CD8-positive, alpha-beta memory T cell (primary cell): Measurements from ENCODE around the gene TNS1. TPM values are rescaled to one million over a fixed set of nuclear protein-coding genes. Genes with fewer than 3 reads are reported as not detected.

Source experiments
- CTCF ChIA-PET: fragments of 350-600 bp; sonication (Branson Sonifier 250); formaldehyde crosslinking; loops from one replicate; lab custom pipeline; 2021; ENCODE audit warnings: antibody characterized with exemption; lab: Charles Lee
- POLR2A ChIA-PET: fragments of 350-600 bp; sonication (Branson Sonifier 250); formaldehyde crosslinking; loops from one replicate; lab custom pipeline; 2021; ENCODE audit warnings: antibody characterized with exemption; lab: Charles Lee
- DNase-seq, 5 donors: peaks; one replicate each; pipeline versions ENCODE4 v3.0.0 to v3.0.0-alpha.2; 2020 to 2022; ENCODE audit warnings: mixed read lengths in 1 of 5
- H3K27ac ChIP-seq: one replicate; pipeline ENCODE4 v1.7.0; 2013; ENCODE audit warnings: low read depth, mild to moderate bottlenecking, low read length, moderate library complexity
- H3K27me3 ChIP-seq: 2 replicates; pipeline ENCODE4 v1.7.0; 2013; ENCODE audit warnings: low read length, mild to moderate bottlenecking; ENCODE audit not compliant: insufficient read depth, poor library complexity, severe bottlenecking
- H3K36me3 ChIP-seq: 2 replicates; pipeline ENCODE4 v1.7.0; 2013; ENCODE audit warnings: mild to moderate bottlenecking, low read length, moderate library complexity; ENCODE audit not compliant: insufficient read depth
- H3K4me1 ChIP-seq: 2 replicates; pipeline ENCODE4 v1.7.0; 2013; ENCODE audit warnings: mild to moderate bottlenecking, low read length, moderate library complexity; ENCODE audit not compliant: insufficient read depth
- H3K4me3 ChIP-seq: 2 replicates; pipeline ENCODE4 v1.7.0; 2013; ENCODE audit warnings: mild to moderate bottlenecking, low read length
- H3K9me3 ChIP-seq: 2 replicates; pipeline ENCODE4 v1.7.0; 2013; ENCODE audit warnings: mild to moderate bottlenecking, low read length
- H3K27ac Mint-ChIP-seq, 8 donors: one replicate each; pipeline ENCODE4 v1.8.0; 2020 to 2021; ENCODE audit warnings: mixed read lengths in 8 of 8, mild to moderate bottlenecking in 6 of 8, inconsistent platforms in 3 of 8, moderate library complexity in 3 of 8
- H3K27me3 Mint-ChIP-seq, 2 donors: one replicate each; pipeline ENCODE4 v1.8.0; 2020 to 2021; ENCODE audit warnings: mixed read lengths in 2 of 2, mild to moderate bottlenecking in 1 of 2, moderate library complexity in 1 of 2
- H3K36me3 Mint-ChIP-seq, 3 donors: one replicate each; pipeline ENCODE4 v1.8.0; 2020 to 2021; ENCODE audit warnings: mixed read lengths in 3 of 3, inconsistent platforms in 1 of 3, mild to moderate bottlenecking in 1 of 3
- H3K4me1 Mint-ChIP-seq, 3 donors: one replicate each; pipeline ENCODE4 v1.8.0; 2020 to 2021; ENCODE audit warnings: mixed read lengths in 3 of 3, inconsistent platforms in 1 of 3, mild to moderate bottlenecking in 1 of 3
- H3K4me3 Mint-ChIP-seq, 7 donors: one replicate each; pipeline ENCODE4 v1.8.0; 2020 to 2021; ENCODE audit warnings: mixed read lengths in 7 of 7, mild to moderate bottlenecking in 6 of 7, moderate library complexity in 4 of 7, inconsistent platforms in 2 of 7
- H3K9me3 Mint-ChIP-seq, 5 donors: one replicate each; pipeline ENCODE4 v1.8.0; 2020 to 2022; ENCODE audit warnings: mixed read lengths in 5 of 5, mild to moderate bottlenecking in 3 of 5, moderate library complexity in 2 of 5, inconsistent platforms in 1 of 5
- polyA plus RNA-seq: library from polyadenylated mRNA; unstranded; fragments of 300-500 nt; fragmentation: Illumina TruSeq; gene quantifications from one replicate; pipeline ENCODE4 v1.2.3, GENCODE V29; 2021
- total RNA-seq, 2 experiments: library from RNA; stranded (reverse); gene quantifications; one replicate each; pipeline ENCODE4 v1.2.3, GENCODE V29; 2021

Gene TNS1
- total and polyA plus RNA-seq, 3 experiments from 2014 or later = 1.1 to 1.8 TPM; not detected in 1

- Histone ChIP-seq H3K4me1 (no peaks in the 10 kb centered on the region), H3K27me3 (no peaks in the 10 kb centered on the region), H3K27ac (no peak overlapping the region), H3K36me3 (no peaks in the 10 kb centered on the region), H3K4me3 (no peak overlapping the region), H3K9me3 (no peaks in the 10 kb centered on the region)
- no peaks in the 10 kb centered on the region for H3K36me3 Mint-ChIP-seq
- peaks cover 12 to 30% of the 10 kb centered on the region in 2 donors for H3K27me3 Mint-ChIP-seq
- H3K9me3 Mint-ChIP-seq = no peaks in the 10 kb centered on the region
- peaks cover 0 to 5% (median 0%) of the 10 kb centered on the region in 3 donors for H3K4me1 Mint-ChIP-seq
- H3K4me3 Mint-ChIP-seq = no peak overlapping the region
- ChIA-PET POLR2A (no interaction called here), CTCF (no interaction called here)
- H3K27ac Mint-ChIP-seq = no peak overlapping the region
- no peak for DNase-seq
These were observed 93.5 kb downstream of the TNS1 start for GRCh38 chr2:217909156-217909820.

GRCh38 chr2:217908544-217908943 is 94.3 kb downstream of the TNS1 start:
- Mint-ChIP-seq H3K27ac (no peak overlapping the region), H3K4me1 (peaks cover 0 to 5% (median 0%) of the 10 kb centered on the region in 3 donors), H3K4me3 (no peak overlapping the region), H3K36me3 (no peaks in the 10 kb centered on the region), H3K9me3 (no peaks in the 10 kb centered on the region), H3K27me3 (peaks cover 11 to 31% of the 10 kb centered on the region in 2 donors)
- no peak for DNase-seq
- no peak overlapping the region for H3K27ac ChIP-seq
- no peaks in the 10 kb centered on the region for H3K36me3 ChIP-seq
- no peaks in the 10 kb centered on the region for H3K27me3 ChIP-seq
- H3K9me3 ChIP-seq = no peaks in the 10 kb centered on the region
- POLR2A ChIA-PET = no interaction called here
- no peaks in the 10 kb centered on the region for H3K4me1 ChIP-seq
- H3K4me3 ChIP-seq = no peak overlapping the region
- CTCF ChIA-PET = no interaction called here

GRCh38 chr2:217907266-217907665 is 95.5 kb downstream of the TNS1 start:
- Histone ChIP-seq H3K36me3 (no peaks in the 10 kb centered on the region), H3K4me1 (no peaks in the 10 kb centered on the region), H3K4me3 (no peak overlapping the region), H3K27ac (no peak overlapping the region), H3K27me3 (no peaks in the 10 kb centered on the region), H3K9me3 (no peaks in the 10 kb centered on the region)
- no peak overlapping the region for H3K4me3 Mint-ChIP-seq
- ChIA-PET CTCF (no interaction called here), POLR2A (no interaction called here)
- DNase-seq = no peak
- H3K9me3 Mint-ChIP-seq = no peaks in the 10 kb centered on the region
- peaks cover 11 to 35% of the 10 kb centered on the region in 2 donors for H3K27me3 Mint-ChIP-seq
- H3K36me3 Mint-ChIP-seq = no peaks in the 10 kb centered on the region
- no peak overlapping the region for H3K27ac Mint-ChIP-seq
- H3K4me1 Mint-ChIP-seq = peaks cover 0 to 5% (median 0%) of the 10 kb centered on the region in 3 donors

GRCh38 chr2:217906798-217907197 is 96.0 kb downstream of the TNS1 start:
- Histone ChIP-seq H3K36me3 (no peaks in the 10 kb centered on the region), H3K9me3 (no peaks in the 10 kb centered on the region), H3K27me3 (no peaks in the 10 kb centered on the region), H3K4me1 (no peaks in the 10 kb centered on the region), H3K27ac (no peak overlapping the region), H3K4me3 (no peak overlapping the region)
- no peak for DNase-seq
- Mint-ChIP-seq H3K9me3 (no peaks in the 10 kb centered on the region), H3K27me3 (peaks cover 13 to 35% of the 10 kb centered on the region in 2 donors), H3K27ac (no peak overlapping the region), H3K4me3 (no peak overlapping the region), H3K4me1 (peaks cover 0 to 5% (median 0%) of the 10 kb centered on the region in 3 donors), H3K36me3 (no peaks in the 10 kb centered on the region)
- CTCF ChIA-PET = no interaction called here
- POLR2A ChIA-PET = no interaction called here

- Histone ChIP-seq H3K4me3 (no peak overlapping the region), H3K27me3 (no peaks in the 10 kb centered on the region), H3K27ac (no peak overlapping the region), H3K9me3 (no peaks in the 10 kb centered on the region), H3K4me1 (no peaks in the 10 kb centered on the region), H3K36me3 (no peaks in the 10 kb centered on the region)
- POLR2A ChIA-PET = no interaction called here
- Mint-ChIP-seq H3K9me3 (no peaks in the 10 kb centered on the region), H3K4me3 (no peak overlapping the region), H3K27me3 (peaks cover 13 to 35% of the 10 kb centered on the region in 2 donors), H3K4me1 (peaks cover 0 to 5% (median 0%) of the 10 kb centered on the region in 3 donors), H3K36me3 (no peaks in the 10 kb centered on the region), H3K27ac (no peak overlapping the region)
- CTCF ChIA-PET = no interaction called here
- no peak for DNase-seq
These were observed 96.9 kb downstream of the TNS1 start for GRCh38 chr2:217905896-217906295.

GRCh38 chr2:217905395-217905794 is 97.4 kb downstream of the TNS1 start:
- Mint-ChIP-seq H3K27me3 (peaks cover 13 to 35% of the 10 kb centered on the region in 2 donors), H3K4me3 (no peak overlapping the region), H3K36me3 (no peaks in the 10 kb centered on the region), H3K4me1 (peaks cover 0 to 5% (median 0%) of the 10 kb centered on the region in 3 donors), H3K9me3 (no peaks in the 10 kb centered on the region), H3K27ac (no peak overlapping the region)
- DNase-seq = no peak
- CTCF ChIA-PET = no interaction called here
- Histone ChIP-seq H3K9me3 (no peaks in the 10 kb centered on the region), H3K4me3 (no peak overlapping the region), H3K4me1 (no peaks in the 10 kb centered on the region), H3K27ac (no peak overlapping the region), H3K27me3 (no peaks in the 10 kb centered on the region), H3K36me3 (no peaks in the 10 kb centered on the region)
- POLR2A ChIA-PET = no interaction called here

GRCh38 chr2:217904614-217904965 is 98.2 kb downstream of the TNS1 start:
- Mint-ChIP-seq H3K36me3 (no peaks in the 10 kb centered on the region), H3K4me3 (no peak overlapping the region), H3K27ac (no peak overlapping the region), H3K27me3 (peaks cover 13 to 35% of the 10 kb centered on the region in 2 donors), H3K4me1 (peaks cover 0 to 5% (median 0%) of the 10 kb centered on the region in 3 donors), H3K9me3 (no peaks in the 10 kb centered on the region)
- Histone ChIP-seq H3K4me1 (no peaks in the 10 kb centered on the region), H3K4me3 (no peak overlapping the region), H3K27me3 (no peaks in the 10 kb centered on the region), H3K36me3 (no peaks in the 10 kb centered on the region), H3K27ac (no peak overlapping the region), H3K9me3 (no peaks in the 10 kb centered on the region)
- DNase-seq = no peak
- CTCF ChIA-PET = no interaction called here
- POLR2A ChIA-PET = no interaction called here

GRCh38 chr2:217903859-217904613 is 98.8 kb downstream of the TNS1 start:
- no peaks in the 10 kb centered on the region for H3K36me3 ChIP-seq
- ChIA-PET POLR2A (no interaction called here), CTCF (no interaction called here)
- no peaks in the 10 kb centered on the region for H3K27me3 ChIP-seq
- H3K4me3 ChIP-seq = no peak overlapping the region
- no peak overlapping the region for H3K27ac ChIP-seq
- Mint-ChIP-seq H3K27ac (no peak overlapping the region), H3K9me3 (no peaks in the 10 kb centered on the region), H3K36me3 (no peaks in the 10 kb centered on the region), H3K4me1 (peaks cover 0 to 5% (median 0%) of the 10 kb centered on the region in 3 donors), H3K4me3 (no peak overlapping the region), H3K27me3 (peaks cover 13 to 35% of the 10 kb centered on the region in 2 donors)
- no peaks in the 10 kb centered on the region for H3K9me3 ChIP-seq
- no peaks in the 10 kb centered on the region for H3K4me1 ChIP-seq
- no peak for DNase-seq
